ENCODE results near the gene HIP1R. TPM values are rescaled to one million over a fixed set of nuclear protein-coding genes. Genes with fewer than 3 reads are reported as not detected.

Gene HIP1R
- total and polyA plus RNA-seq, 11 donors, result 14.9 to 49.5 (median 19.6) TPM

- intact Hi-C loops (cut with DNase I), result no loop called here
- DNase-seq (peak in 1 of 5 donors; percentile 11), ATAC-seq (no peak)
- TF ChIP-seq CTCF (IDR thresholded peaks at IDR 0.05), result no peak
- TF ChIP-seq POLR2A (IDR thresholded peaks at IDR 0.05), result no peak
- WGBS, 4 donors, result 89 to 91% (median 90%) methylated on average over 15 to 27 of the region's 27 CpGs
- H3K36me3 ChIP-seq, result peaks cover 0 to 18% (median 0%) of the 10 kb centered on the region in 9 donors
- H3K4me1 ChIP-seq, result peaks cover 0 to 45% (median 16%) of the 10 kb centered on the region in 12 donors
- H3K27me3 ChIP-seq, result no peaks in the 10 kb centered on the region
- no peaks in the 10 kb centered on the region for H3K9me3 ChIP-seq
- peak overlapping the region in 1 of 12 donors; percentile 9 for H3K27ac ChIP-seq
- no peak overlapping the region for H3K4me3 ChIP-seq
Measured at GRCh38 chr12:122850695-122851350, 15.6 kb downstream of the HIP1R start.

- 46 to 72% (median 64%) methylated on average over 5 of the region's 5 CpGs for WGBS, 4 donors
- H3K27me3 ChIP-seq, result no peaks in the 10 kb centered on the region
- DNase-seq (peak in 1 of 5 donors; percentile 66), ATAC-seq (peak; percentile 9 to 56 (median 32))
- no peaks in the 10 kb centered on the region for H3K9me3 ChIP-seq
- H3K4me1 ChIP-seq, result peaks cover 0 to 45% (median 16%) of the 10 kb centered on the region in 12 donors
- H3K4me3 ChIP-seq, result no peak overlapping the region
- intact Hi-C loops (cut with DNase I), result no loop called here
- peak overlapping the region in 10 of 12 donors; percentile 6 to 81 (median 60) for H3K27ac ChIP-seq
- H3K36me3 ChIP-seq, result peaks cover 0 to 26% (median 0%) of the 10 kb centered on the region in 9 donors
- TF ChIP-seq CTCF (IDR thresholded peaks at IDR 0.05) (no peak), POLR2A (IDR thresholded peaks at IDR 0.05) (no peak)
Measured at GRCh38 chr12:122851820-122852219, 16.6 kb downstream of the HIP1R start.

- Histone ChIP-seq H3K9me3 (no peaks in the 10 kb centered on the region), H3K27me3 (no peaks in the 10 kb centered on the region), H3K4me1 (peaks cover 0 to 45% (median 16%) of the 10 kb centered on the region in 12 donors), H3K4me3 (no peak overlapping the region), H3K27ac (peak overlapping the region in 9 of 12 donors; percentile 6 to 81 (median 60)), H3K36me3 (peaks cover 0 to 26% (median 3%) of the 10 kb centered on the region in 9 donors)
- no peak for DNase-seq
- TF ChIP-seq POLR2A (IDR thresholded peaks at IDR 0.05), result no peak
- TF ChIP-seq CTCF (IDR thresholded peaks at IDR 0.05), result no peak
- ATAC-seq, result peak in 3 of 4 donors; percentile 10 to 14 (median 12)
- 54 to 66% (median 58%) methylated on average over 15 to 18 of the region's 18 CpGs for WGBS, 4 donors
- intact Hi-C loops (cut with DNase I), result no loop called here
Measured at GRCh38 chr12:122852336-122853275, 17.3 kb downstream of the HIP1R start.

Measured in heart left ventricle (tissue), 16 donors.